Heart right ventricle (tissue), 16 donors: Measurements from ENCODE around the gene WBP2NL. TPM values are rescaled to one million over a fixed set of nuclear protein-coding genes. Genes with fewer than 3 reads are reported as not detected.

Experiments used
- ATAC-seq, 8 donors: fragments of 200-7000 bp; cut with Tn5 transposase; one replicate each; pipeline ENCODE4 v1.9.1; 2020; ENCODE audit warnings: mild to moderate bottlenecking in 8 of 8, moderate library complexity in 8 of 8, moderate number of reproducible peaks in 1 of 8
- DNase-seq, 2 donors: peaks; one replicate each; pipeline ENCODE4 v3.0.0-alpha.2; 2020
- H3K27ac ChIP-seq, 10 donors: fragments of 200-600 bp; sonication (generic) in 2 of 10; one replicate each; pipeline versions ENCODE4 v1.5.0 to v1.8.0; 2020 to 2022; ENCODE audit warnings: mild to moderate bottlenecking in 3 of 10
- H3K27me3 ChIP-seq, 7 donors: fragments of 200-600 bp; one replicate each; pipeline ENCODE4 v1.8.0; 2021 to 2022; ENCODE audit warnings: mild to moderate bottlenecking in 2 of 7
- H3K36me3 ChIP-seq, 9 donors: fragments of 200-600 bp; sonication (generic) in 1 of 9; one replicate each; pipeline versions ENCODE4 v1.5.0 to v1.8.0; 2020 to 2022; ENCODE audit warnings: mild to moderate bottlenecking in 2 of 9
- H3K4me1 ChIP-seq, 9 donors: fragments of 200-600 bp; sonication (generic) in 1 of 9; one replicate each; pipeline versions ENCODE4 v1.5.0 to v1.8.0; 2020 to 2022; ENCODE audit warnings: mild to moderate bottlenecking in 4 of 9
- H3K4me3 ChIP-seq, 10 donors: fragments of 200-600 bp; sonication (generic) in 2 of 10; one replicate each; pipeline versions ENCODE4 v1.5.0 to v1.8.0; 2020 to 2022; ENCODE audit warnings: mild to moderate bottlenecking in 7 of 10, moderate library complexity in 2 of 10
- H3K9me3 ChIP-seq, 11 donors: fragments of 200-600 bp in 10 of 11; sonication (generic) in 2 of 11; one replicate each; pipeline versions ENCODE4 v1.5.0 to v1.8.0; 2013 to 2022; ENCODE audit warnings: mild to moderate bottlenecking in 2 of 11, control low read depth in 1 of 11, moderate library complexity in 1 of 11
- WGBS, 2 donors: extraction: QIAGEN DNeasy Blood & Tissue Kit; methylation state at CpG; one replicate each; pipeline ENCODE4 v1.1.7; 2013; ENCODE audit warnings: inconsistent platforms in 1 of 2; 5-methylcytosine and 5-hydroxymethylcytosine counted together
- intact Hi-C, 10 donors: fragments of 100-400 bp; cut with DNase I; formaldehyde crosslinking; loops; one replicate each; pipeline versions ENCODE4 v1.11.1 to v1.14.2; 2022
- polyA plus RNA-seq, 2 donors: library from polyadenylated mRNA; stranded (reverse); fragments of 200-250 nt; gene quantifications; one replicate each; pipeline ENCODE4 v1.2.3, GENCODE V29; 2013
- total RNA-seq, 10 donors: library from RNA; stranded (reverse); fragmentation: NEBNext Ultra II Directional in 3 of 10; extraction: Animal tissue kit (Norgen Biotek cat#: 25700) in 3 of 10; gene quantifications; one replicate each; pipeline versions ENCODE4 v1.2.1 to v1.2.4, GENCODE V29; 2021 to 2023
- TF ChIP-seq, protein P1 (sequence below), 9 donors: fragments of 200-600 bp; sonication (generic) in 2 of 9; IDR thresholded peaks; one replicate each; pipeline versions ENCODE4 v1.5.0 to v1.8.0; 2021 to 2022; ENCODE audit warnings: antibody characterized with exemption in 9 of 9, mild to moderate bottlenecking in 5 of 9, moderate library complexity in 1 of 9
- donor health status: Arrhythmogenic right ventricular cardiomyopathy.
- donor health status: ischemic (EF 13 %, LVEDD 7.1; RV severe dilation, severe dysfunction).
- donor health status: healthy with polysubstance abuse.
- donor health status: DM: no; HTN: yes; CAD: no.
- donor health status: DM: no; HTN: no; CAD: no.
- donor health status: ischemic (EF 25% LVEDD 6.9; RV normal size, moderate dysfunction).
- donor health status: ischemic (EF 25% LVEDD 5.7; RV mildly dilated, moderate dysfunction).
- donor health status: healthy.
- donor health status: DM: yes; HTN: yes; CAD: no.
- donor health status: Ischemic cardiomyopathy.
- donor health status: ischemic (EF 35%, LVEDD 5.7; RV mildly dilated, moderate dysfunction).
- donor health status: nonischemic (EF 11% LVEDD 7.7; RV severe dilation, severe dysfunction).
- donor health status: DM: yes; HTN: yes; CAD: no.
- donor health status: PGD.
- donor health status: ischemic (EF 29% LVEDD 5.4; RV normal size, mild dysfunction).
- donor health status: nonischemic (EF 23%, LVEDD 6.1; RV moderate dilation, normal function).

Gene WBP2NL
- total and polyA plus RNA-seq, 12 donors: 0.09 to 0.81 (median 0.21) TPM; not detected in 5

DNA sequence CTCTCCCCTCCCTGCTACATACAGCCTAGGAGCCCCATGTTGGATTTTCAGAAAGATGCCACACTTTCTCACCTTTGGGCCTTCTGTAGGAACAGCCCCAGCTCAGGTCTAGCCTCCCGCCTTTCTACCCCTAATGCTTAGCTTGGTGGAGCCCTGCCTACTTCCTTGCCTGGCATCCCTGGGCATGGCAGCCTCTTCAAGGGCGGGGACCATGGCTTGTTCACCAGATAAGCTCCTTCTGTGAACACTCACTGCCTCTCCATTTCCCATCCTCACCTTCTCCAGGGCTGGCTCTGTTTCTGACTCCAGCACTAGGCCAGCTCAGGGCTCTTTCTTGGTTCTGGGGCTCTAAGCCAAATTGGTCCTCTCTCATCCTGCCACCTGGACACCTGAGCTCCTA lies 28.0 kb upstream of the WBP2NL start:
- Histone ChIP-seq H3K9me3 (no peaks in the 10 kb centered on the region), H3K36me3 (no peaks in the 10 kb centered on the region), H3K27ac (no peak overlapping the region), H3K27me3 (peaks cover 0 to 58% (median 43%) of the 10 kb centered on the region in 7 donors), H3K4me1 (no peaks in the 10 kb centered on the region), H3K4me3 (no peak overlapping the region)
- ATAC-seq (no peak), DNase-seq (no peak)
- intact Hi-C loops: loop anchor here in 2 of 10 donors (10.0 kb wide), 2 partner anchors 474 to 504 kb away; no protein-coding TSS in a partner anchor
- 73 to 83% methylated on average over 2 of the region's 2 CpGs for WGBS, 2 donors
- TF ChIP-seq, protein P1, sequence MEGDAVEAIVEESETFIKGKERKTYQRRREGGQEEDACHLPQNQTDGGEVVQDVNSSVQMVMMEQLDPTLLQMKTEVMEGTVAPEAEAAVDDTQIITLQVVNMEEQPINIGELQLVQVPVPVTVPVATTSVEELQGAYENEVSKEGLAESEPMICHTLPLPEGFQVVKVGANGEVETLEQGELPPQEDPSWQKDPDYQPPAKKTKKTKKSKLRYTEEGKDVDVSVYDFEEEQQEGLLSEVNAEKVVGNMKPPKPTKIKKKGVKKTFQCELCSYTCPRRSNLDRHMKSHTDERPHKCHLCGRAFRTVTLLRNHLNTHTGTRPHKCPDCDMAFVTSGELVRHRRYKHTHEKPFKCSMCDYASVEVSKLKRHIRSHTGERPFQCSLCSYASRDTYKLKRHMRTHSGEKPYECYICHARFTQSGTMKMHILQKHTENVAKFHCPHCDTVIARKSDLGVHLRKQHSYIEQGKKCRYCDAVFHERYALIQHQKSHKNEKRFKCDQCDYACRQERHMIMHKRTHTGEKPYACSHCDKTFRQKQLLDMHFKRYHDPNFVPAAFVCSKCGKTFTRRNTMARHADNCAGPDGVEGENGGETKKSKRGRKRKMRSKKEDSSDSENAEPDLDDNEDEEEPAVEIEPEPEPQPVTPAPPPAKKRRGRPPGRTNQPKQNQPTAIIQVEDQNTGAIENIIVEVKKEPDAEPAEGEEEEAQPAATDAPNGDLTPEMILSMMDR (IDR thresholded peaks at IDR 0.05): no peak

DNA sequence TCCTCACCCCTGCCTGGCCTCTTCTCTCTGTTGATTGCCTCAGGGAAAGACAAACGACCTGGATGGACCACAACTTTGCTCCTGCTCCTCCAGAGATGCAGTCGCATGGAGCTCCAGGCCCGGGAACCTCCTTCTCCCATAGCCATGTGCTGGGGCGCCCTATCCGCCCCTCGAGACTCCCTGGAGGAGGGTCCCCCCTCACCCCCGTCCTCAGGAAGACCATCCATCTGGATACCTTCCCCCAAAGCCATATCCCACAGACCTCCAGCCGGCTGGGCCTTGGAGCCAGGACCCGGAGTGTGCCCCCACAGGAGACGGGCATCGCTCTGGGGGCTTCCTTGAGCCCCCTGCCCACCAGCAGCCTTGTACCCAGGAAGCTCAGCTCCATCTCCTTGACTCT lies 27.2 kb upstream of the WBP2NL start:
- TF ChIP-seq, protein P1 (IDR thresholded peaks at IDR 0.05): no peak
- 83% methylated on average over 11 of the region's 11 CpGs for WGBS, 2 donors
- Histone ChIP-seq H3K4me3 (no peak overlapping the region), H3K4me1 (peaks cover 0 to 5% (median 0%) of the 10 kb centered on the region in 9 donors), H3K27ac (no peak overlapping the region), H3K27me3 (peaks cover 0 to 66% (median 51%) of the 10 kb centered on the region in 7 donors), H3K9me3 (no peaks in the 10 kb centered on the region), H3K36me3 (no peaks in the 10 kb centered on the region)
- intact Hi-C loops: loop anchor here in 2 of 10 donors (10.0 kb wide), 2 partner anchors 473 to 503 kb away; no protein-coding TSS in a partner anchor
- DNase-seq (no peak), ATAC-seq (no peak)

- Histone ChIP-seq H3K27me3 (peaks cover 0 to 79% (median 68%) of the 10 kb centered on the region in 7 donors), H3K36me3 (no peaks in the 10 kb centered on the region), H3K27ac (no peak overlapping the region), H3K4me3 (no peak overlapping the region), H3K4me1 (peaks cover 0 to 6% (median 5%) of the 10 kb centered on the region in 9 donors), H3K9me3 (no peaks in the 10 kb centered on the region)
- DNase-seq: no peak
- 77 to 80% methylated on average over 10 of the region's 10 CpGs for WGBS, 2 donors
- no peak for ATAC-seq
- intact Hi-C loops: loop anchor here in 2 of 10 donors (10.0 kb wide), 2 partner anchors 470 to 500 kb away; no protein-coding TSS in a partner anchor
- TF ChIP-seq, protein P1 (IDR thresholded peaks at IDR 0.05): no peak
These were observed 23.8 kb upstream of the WBP2NL start for GRCh38 chr22:41974691-41975290.

DNA sequence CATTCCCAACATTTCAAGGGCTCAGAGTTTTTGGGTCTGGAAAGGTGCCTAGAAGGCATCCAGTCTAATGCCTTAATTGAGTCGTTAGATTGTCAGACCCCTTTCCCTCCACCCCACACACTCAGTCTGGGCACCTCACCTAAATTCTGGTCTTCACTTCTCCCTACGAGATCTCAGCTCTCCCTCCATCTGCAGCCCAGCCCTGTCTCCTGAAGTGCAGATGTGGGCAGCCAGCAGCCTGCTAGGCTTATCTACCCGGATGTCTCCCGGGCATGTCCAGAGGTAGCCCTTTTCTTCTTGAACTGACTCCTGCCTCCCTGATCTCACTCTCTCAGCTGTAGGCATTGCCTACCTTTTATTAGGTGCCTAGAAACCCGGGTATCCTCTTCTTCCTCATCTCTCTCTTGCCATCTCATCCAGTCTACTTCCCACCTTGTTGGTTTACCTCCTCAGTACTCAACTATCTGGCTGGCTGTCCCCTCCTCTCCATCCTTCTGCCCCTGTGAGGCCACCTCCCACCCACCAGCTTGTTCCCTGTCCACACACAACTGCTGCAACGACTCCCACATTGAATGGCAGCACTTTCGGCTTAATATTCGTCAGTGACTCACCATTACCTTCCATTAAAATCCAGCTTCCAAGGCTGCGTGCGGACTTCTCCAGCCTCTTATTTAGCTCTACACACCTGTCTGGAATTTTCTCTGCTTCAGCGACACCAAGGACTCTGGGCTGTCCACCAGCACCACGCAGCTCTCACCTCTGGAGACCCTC lies 23.1 kb upstream of the WBP2NL start:
- H3K27ac ChIP-seq: no peak overlapping the region
- H3K4me1 ChIP-seq: peaks cover 0 to 6% (median 5%) of the 10 kb centered on the region in 9 donors
- no peak overlapping the region for H3K4me3 ChIP-seq
- 66 to 70% methylated on average over 12 of the region's 12 CpGs for WGBS, 2 donors
- H3K36me3 ChIP-seq: no peaks in the 10 kb centered on the region
- no peak for ATAC-seq
- no peak for DNase-seq
- TF ChIP-seq, protein P1 (IDR thresholded peaks at IDR 0.05): no peak
- intact Hi-C loops: loop anchor here in 3 of 10 donors (1.0 to 10.0 kb wide), 3 partner anchors 45 to 499 kb away; no protein-coding TSS in a partner anchor
- H3K9me3 ChIP-seq: no peaks in the 10 kb centered on the region
- peaks cover 0 to 78% (median 68%) of the 10 kb centered on the region in 7 donors for H3K27me3 ChIP-seq
